Loucy (cell line): ENCODE data around the gene BPIFB3.

ENCODE experiments used
- CTCF ChIP-seq: fragments of 200-600 bp; sonication (generic); conservative IDR thresholded peaks from 2 replicates; pipeline ENCODE4 v1.5.1; 2014; ENCODE audit warnings: mild to moderate bottlenecking, antibody characterized with exemption, low read length
- EZH2phosphoT487 ChIP-seq: fragments of 200-600 bp; IDR thresholded peaks from 2 replicates; pipeline ENCODE4 v1.6.1; 2018; ENCODE audit warnings: antibody characterized with exemption, mild to moderate bottlenecking, moderate library complexity, borderline replicate concordance

- TF ChIP-seq EZH2phosphoT487 (no peak), CTCF (no peak)
These were observed 66.3 kb downstream of the BPIFB3 start for GRCh38 chr20:33119725-33120720.
